WTC11 (cell line): ENCODE measurements around the gene WDR48. TPM values are rescaled to one million over a fixed set of nuclear protein-coding genes. Genes with fewer than 3 reads are reported as not detected.

ENCODE experiments used
- ATAC-seq: fragments of 200-7000 bp; cut with Tn5 transposase; 2 replicates; pipeline ENCODE4 v1.10.0; 2021; ENCODE audit warnings: mild to moderate bottlenecking, moderate library complexity
- CTCF ChIA-PET: fragments of 300-600 bp; sonication (Branson Sonifier 250); formaldehyde crosslinking; loops from one replicate; lab custom pipeline; 2021; ENCODE audit warnings: antibody characterized with exemption; lab: Charles Lee
- POLR2A ChIA-PET: fragments of 350-600 bp; sonication (Branson Sonifier 250); formaldehyde crosslinking; loops from one replicate; lab custom pipeline; 2021; ENCODE audit warnings: antibody characterized with exemption; lab: Charles Lee
- DNase-seq: peaks from one replicate; pipeline ENCODE4 v3.0.0; 2021; ENCODE audit warnings: low spot score
- H3K27ac Mint-ChIP-seq: 2 replicates; pipeline ENCODE4 v1.8.0; 2021; ENCODE audit warnings: mixed read lengths
- H3K27me3 Mint-ChIP-seq: 2 replicates; pipeline ENCODE4 v1.8.0; 2021; ENCODE audit warnings: low read depth, mild to moderate bottlenecking, moderate library complexity, mixed read lengths
- H3K36me3 Mint-ChIP-seq: 2 replicates; pipeline ENCODE4 v1.8.0; 2021; ENCODE audit warnings: mixed read lengths
- H3K4me1 Mint-ChIP-seq: 2 replicates; pipeline ENCODE4 v1.8.0; 2022; ENCODE audit warnings: mixed read lengths
- H3K4me3 Mint-ChIP-seq: 2 replicates; pipeline ENCODE4 v1.8.0; 2021; ENCODE audit warnings: mild to moderate bottlenecking, moderate library complexity, mixed read lengths
- H3K9me3 Mint-ChIP-seq: 2 replicates; pipeline ENCODE4 v1.8.0; 2021; ENCODE audit warnings: mixed read lengths
- ATF1 ChIP-seq: sonication (generic); formaldehyde crosslinking; IDR thresholded peaks from 2 replicates; pipeline ENCODE4 v1.8.1; 2023; ENCODE audit warnings: mild to moderate bottlenecking, moderate library complexity, missing genetic modification reagents
- CREM ChIP-seq: sonication (generic); formaldehyde crosslinking; IDR thresholded peaks from 2 replicates; pipeline ENCODE4 v1.8.1; 2022; ENCODE audit warnings: mild to moderate bottlenecking, missing genetic modification reagents, moderate library complexity
- ESRRA ChIP-seq: sonication (generic); formaldehyde crosslinking; IDR thresholded peaks from 2 replicates; pipeline ENCODE4 v1.8.1; 2022; ENCODE audit warnings: mild to moderate bottlenecking, missing genetic modification reagents, borderline replicate concordance
- GABPB1 ChIP-seq: sonication (generic); formaldehyde crosslinking; IDR thresholded peaks from 2 replicates; pipeline ENCODE4 v1.8.1; 2023; ENCODE audit warnings: mild to moderate bottlenecking, missing genetic modification reagents
- HMGA2 ChIP-seq: fragments of 250-450 bp; sonication (Bioruptor Pico); IDR thresholded peaks from 2 replicates; pipeline ENCODE4 v1.4.0; 2021; ENCODE audit warnings: mild to moderate bottlenecking, moderate library complexity
- PRRX2 ChIP-seq: fragments of 250-450 bp; sonication (Bioruptor Pico); IDR thresholded peaks from 2 replicates; pipeline ENCODE4 v1.8.0; 2021; ENCODE audit warnings: mild to moderate bottlenecking
- TP53 ChIP-seq: sonication (generic); formaldehyde crosslinking; IDR thresholded peaks from 2 replicates; pipeline ENCODE4 v1.8.1; 2023; ENCODE audit warnings: mild to moderate bottlenecking, missing genetic modification reagents
- ZNF121 ChIP-seq: sonication (generic); formaldehyde crosslinking; IDR thresholded peaks from 2 replicates; pipeline ENCODE4 v1.8.0; 2023; ENCODE audit warnings: missing genetic modification reagents
- ZNF317 ChIP-seq: sonication (generic); formaldehyde crosslinking; IDR thresholded peaks from 2 replicates; pipeline ENCODE4 v1.8.1; 2023; ENCODE audit warnings: low read depth, mild to moderate bottlenecking, moderate library complexity, missing genetic modification reagents, borderline replicate concordance
- ZNF671 ChIP-seq: fragments of 250-450 bp; sonication (Bioruptor Pico); IDR thresholded peaks from 2 replicates; pipeline ENCODE4 v1.8.0; 2021; ENCODE audit warnings: mild to moderate bottlenecking
- total RNA-seq: library from RNA; stranded (reverse); gene quantifications from 3 replicates; pipeline ENCODE4 v1.2.3, GENCODE V29; 2021
- TF ChIP-seq, protein P1 (sequence below): fragments of 250-450 bp; sonication (Bioruptor Pico); IDR thresholded peaks from 2 replicates; pipeline ENCODE4 v1.9.0; 2021; ENCODE audit warnings: moderate library complexity, mild to moderate bottlenecking, inconsistent platforms, borderline replicate concordance
- TF ChIP-seq, protein P2 (sequence below): sonication (generic); formaldehyde crosslinking; IDR thresholded peaks from 2 replicates; pipeline ENCODE4 v1.8.1; 2022; ENCODE audit warnings: mild to moderate bottlenecking, moderate library complexity, missing genetic modification reagents
- TF ChIP-seq, protein P3 (sequence below): sonication (generic); formaldehyde crosslinking; conservative IDR thresholded peaks from 2 replicates; pipeline ENCODE4 v1.8.1; 2022; ENCODE audit warnings: mild to moderate bottlenecking, missing genetic modification reagents
- TF ChIP-seq, protein P4 (sequence below): fragments of 250-450 bp; sonication (Bioruptor Pico); conservative IDR thresholded peaks from 2 replicates; pipeline ENCODE4 v1.9.0; 2021; ENCODE audit warnings: mild to moderate bottlenecking
- TF ChIP-seq, protein P5 (sequence below): sonication (generic); formaldehyde crosslinking; IDR thresholded peaks from 2 replicates; pipeline ENCODE4 v1.8.1; 2022; ENCODE audit warnings: missing genetic modification reagents, borderline replicate concordance
- TF ChIP-seq, protein P6 (sequence below): sonication (generic); formaldehyde crosslinking; IDR thresholded peaks from 2 replicates; pipeline ENCODE4 v1.8.1; 2023; ENCODE audit warnings: mild to moderate bottlenecking, missing genetic modification reagents, moderate library complexity
- TF ChIP-seq, protein P7 (sequence below): sonication (generic); formaldehyde crosslinking; IDR thresholded peaks from 2 replicates; pipeline ENCODE4 v1.8.0; 2023; ENCODE audit warnings: missing genetic modification reagents
- TF ChIP-seq, protein P8 (sequence below): sonication (generic); formaldehyde crosslinking; IDR thresholded peaks from 2 replicates; pipeline ENCODE4 v1.8.1; 2023; ENCODE audit warnings: mild to moderate bottlenecking, missing genetic modification reagents, moderate library complexity
- TF ChIP-seq, protein P9 (sequence below): fragments of 250-450 bp; sonication (Bioruptor Pico); IDR thresholded peaks from 2 replicates; pipeline ENCODE4 v1.9.0; 2021; ENCODE audit warnings: mild to moderate bottlenecking

Gene WDR48
- total RNA-seq, 1 experiment from 2014 or later: 40.9 TPM

DNA sequence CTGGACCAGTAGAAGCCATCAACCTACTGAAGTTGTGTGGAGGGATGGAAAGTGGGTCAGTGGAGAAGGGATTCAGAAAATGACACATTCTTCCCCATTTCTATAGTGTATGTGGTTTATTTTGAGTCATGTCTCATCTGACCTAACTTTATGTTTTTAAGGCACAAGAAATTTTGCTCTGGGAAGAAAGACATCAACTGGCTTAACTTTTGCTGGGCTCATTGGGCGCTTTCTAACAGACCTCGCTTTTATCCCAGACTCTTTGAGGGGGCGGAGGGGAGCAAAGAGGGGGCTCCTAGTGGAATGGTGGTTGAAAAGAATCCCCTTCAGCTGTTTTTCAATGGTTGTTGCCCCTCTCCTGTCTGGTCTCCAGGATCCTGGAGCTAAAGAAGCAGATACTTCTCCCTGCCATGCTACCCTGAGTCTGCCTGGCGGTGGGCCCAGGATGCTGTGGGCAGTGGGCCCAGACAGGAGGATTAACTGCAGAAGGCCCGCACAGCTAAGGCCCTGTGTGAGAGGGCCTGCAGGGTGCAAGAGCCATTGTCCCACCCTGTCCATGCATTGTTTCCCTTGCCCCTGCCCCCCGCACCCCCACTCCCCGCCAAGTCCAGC lies 87.1 kb downstream of the WDR48 start:
- H3K4me3 Mint-ChIP-seq: no peak overlapping the region
- TF ChIP-seq, protein P1, sequence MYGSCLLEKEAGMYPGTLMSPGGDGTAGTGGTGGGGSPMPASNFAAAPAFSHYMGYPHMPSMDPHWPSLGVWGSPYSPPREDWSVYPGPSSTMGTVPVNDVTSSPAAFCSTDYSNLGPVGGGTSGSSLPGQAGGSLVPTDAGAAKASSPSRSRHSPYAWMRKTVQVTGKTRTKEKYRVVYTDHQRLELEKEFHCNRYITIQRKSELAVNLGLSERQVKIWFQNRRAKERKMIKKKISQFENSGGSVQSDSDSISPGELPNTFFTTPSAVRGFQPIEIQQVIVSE (CRISPR knock-in tag): no peak
- TF ChIP-seq PRRX2 (CRISPR knock-in tag): no peak
- no peak for TF ChIP-seq HMGA2 (CRISPR knock-in tag)
- TF ChIP-seq ZNF671 (CRISPR knock-in tag): no peak
- TF ChIP-seq, protein P2, sequence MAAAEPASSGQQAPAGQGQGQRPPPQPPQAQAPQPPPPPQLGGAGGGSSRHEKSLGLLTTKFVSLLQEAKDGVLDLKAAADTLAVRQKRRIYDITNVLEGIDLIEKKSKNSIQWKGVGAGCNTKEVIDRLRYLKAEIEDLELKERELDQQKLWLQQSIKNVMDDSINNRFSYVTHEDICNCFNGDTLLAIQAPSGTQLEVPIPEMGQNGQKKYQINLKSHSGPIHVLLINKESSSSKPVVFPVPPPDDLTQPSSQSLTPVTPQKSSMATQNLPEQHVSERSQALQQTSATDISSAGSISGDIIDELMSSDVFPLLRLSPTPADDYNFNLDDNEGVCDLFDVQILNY (CRISPR knock-in tag): no peak
- TF ChIP-seq ZNF317: no peak
- TF ChIP-seq CREM (CRISPR knock-in tag): no peak
- no peak for TF ChIP-seq TP53
- TF ChIP-seq, protein P3, sequence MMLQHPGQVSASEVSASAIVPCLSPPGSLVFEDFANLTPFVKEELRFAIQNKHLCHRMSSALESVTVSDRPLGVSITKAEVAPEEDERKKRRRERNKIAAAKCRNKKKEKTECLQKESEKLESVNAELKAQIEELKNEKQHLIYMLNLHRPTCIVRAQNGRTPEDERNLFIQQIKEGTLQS (CRISPR knock-in tag): no peak
- TF ChIP-seq, protein P4, sequence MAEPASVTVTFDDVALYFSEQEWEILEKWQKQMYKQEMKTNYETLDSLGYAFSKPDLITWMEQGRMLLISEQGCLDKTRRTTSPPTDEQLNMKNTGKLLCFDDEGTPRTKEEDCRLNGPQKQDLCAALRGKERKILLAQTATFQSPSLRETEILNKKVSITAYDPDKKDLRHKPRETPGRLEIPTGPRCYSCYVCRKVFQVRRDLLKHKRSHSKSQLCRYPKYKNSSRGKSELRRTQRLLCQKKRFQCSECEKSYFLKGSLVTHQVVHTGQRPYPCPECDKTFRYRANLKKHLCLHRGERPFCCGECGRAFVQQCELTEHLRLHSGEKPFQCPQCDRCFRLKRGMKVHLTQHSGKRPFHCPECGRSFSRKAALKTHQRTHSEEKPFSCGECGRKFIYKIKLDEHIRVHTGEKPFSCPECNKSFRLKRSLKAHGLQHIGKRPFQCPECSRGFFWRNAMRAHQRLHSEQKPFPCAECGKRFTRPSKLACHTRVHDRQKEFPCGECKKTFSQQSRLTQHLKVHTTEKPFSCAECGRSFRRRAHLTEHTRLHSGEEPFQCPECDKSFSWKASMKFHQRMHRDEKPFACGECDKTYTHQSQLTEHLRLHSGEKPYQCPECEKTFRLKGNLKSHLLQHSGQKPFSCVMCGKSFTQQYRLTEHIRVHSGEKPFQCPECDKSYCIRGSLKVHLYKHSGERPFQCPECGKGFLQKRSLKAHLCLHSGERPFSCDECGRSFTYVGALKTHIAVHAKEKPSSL (CRISPR knock-in tag): no peak
- no peak for TF ChIP-seq ZNF121
- TF ChIP-seq, protein P5, sequence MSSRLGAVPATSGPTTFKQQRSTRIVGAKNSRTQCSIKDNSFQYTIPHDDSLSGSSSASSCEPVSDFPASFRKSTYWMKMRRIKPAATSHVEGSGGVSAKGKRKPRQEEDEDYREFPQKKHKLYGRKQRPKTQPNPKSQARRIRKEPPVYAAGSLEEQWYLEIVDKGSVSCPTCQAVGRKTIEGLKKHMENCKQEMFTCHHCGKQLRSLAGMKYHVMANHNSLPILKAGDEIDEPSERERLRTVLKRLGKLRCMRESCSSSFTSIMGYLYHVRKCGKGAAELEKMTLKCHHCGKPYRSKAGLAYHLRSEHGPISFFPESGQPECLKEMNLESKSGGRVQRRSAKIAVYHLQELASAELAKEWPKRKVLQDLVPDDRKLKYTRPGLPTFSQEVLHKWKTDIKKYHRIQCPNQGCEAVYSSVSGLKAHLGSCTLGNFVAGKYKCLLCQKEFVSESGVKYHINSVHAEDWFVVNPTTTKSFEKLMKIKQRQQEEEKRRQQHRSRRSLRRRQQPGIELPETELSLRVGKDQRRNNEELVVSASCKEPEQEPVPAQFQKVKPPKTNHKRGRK (CRISPR knock-in tag): no peak
- TF ChIP-seq, protein P6, sequence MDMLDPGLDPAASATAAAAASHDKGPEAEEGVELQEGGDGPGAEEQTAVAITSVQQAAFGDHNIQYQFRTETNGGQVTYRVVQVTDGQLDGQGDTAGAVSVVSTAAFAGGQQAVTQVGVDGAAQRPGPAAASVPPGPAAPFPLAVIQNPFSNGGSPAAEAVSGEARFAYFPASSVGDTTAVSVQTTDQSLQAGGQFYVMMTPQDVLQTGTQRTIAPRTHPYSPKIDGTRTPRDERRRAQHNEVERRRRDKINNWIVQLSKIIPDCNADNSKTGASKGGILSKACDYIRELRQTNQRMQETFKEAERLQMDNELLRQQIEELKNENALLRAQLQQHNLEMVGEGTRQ (CRISPR knock-in tag): no peak
- TF ChIP-seq, protein P7, sequence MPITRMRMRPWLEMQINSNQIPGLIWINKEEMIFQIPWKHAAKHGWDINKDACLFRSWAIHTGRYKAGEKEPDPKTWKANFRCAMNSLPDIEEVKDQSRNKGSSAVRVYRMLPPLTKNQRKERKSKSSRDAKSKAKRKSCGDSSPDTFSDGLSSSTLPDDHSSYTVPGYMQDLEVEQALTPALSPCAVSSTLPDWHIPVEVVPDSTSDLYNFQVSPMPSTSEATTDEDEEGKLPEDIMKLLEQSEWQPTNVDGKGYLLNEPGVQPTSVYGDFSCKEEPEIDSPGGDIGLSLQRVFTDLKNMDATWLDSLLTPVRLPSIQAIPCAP (CRISPR knock-in tag): no peak
- no peak for TF ChIP-seq ESRRA (CRISPR knock-in tag)
- TF ChIP-seq, protein P8, sequence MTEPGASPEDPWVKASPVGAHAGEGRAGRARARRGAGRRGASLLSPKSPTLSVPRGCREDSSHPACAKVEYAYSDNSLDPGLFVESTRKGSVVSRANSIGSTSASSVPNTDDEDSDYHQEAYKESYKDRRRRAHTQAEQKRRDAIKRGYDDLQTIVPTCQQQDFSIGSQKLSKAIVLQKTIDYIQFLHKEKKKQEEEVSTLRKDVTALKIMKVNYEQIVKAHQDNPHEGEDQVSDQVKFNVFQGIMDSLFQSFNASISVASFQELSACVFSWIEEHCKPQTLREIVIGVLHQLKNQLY (CRISPR knock-in tag): no peak
- TF ChIP-seq ATF1 (CRISPR knock-in tag): no peak

DNA sequence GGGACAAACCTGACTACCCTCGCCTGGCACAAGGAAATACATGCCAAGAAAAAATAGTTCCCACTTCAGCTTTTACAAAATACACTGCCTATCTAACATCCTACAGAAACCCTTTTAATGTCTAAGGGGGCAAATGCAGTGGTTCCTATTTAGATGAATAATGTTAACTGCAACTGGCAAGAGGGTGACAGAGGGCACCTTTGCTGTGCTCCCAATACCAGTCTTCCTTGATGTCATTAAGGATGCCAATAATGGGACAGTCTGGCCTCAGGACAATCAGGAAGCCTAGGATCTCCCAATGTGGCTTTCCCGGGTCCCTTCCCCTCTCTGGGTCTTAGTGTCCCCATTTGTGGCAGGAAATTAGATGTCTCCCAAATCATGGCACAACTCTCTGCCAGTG lies 87.6 kb downstream of the WDR48 start:
- peaks cover 20% of the 10 kb centered on the region for H3K36me3 Mint-ChIP-seq
- ChIA-PET CTCF (interaction anchor here (0.9 kb wide), 1 partner anchor 149 kb away, joined by 5 read pairs; no protein-coding TSS in a partner anchor), POLR2A (no interaction called here)
- no peak overlapping the region for H3K27ac Mint-ChIP-seq
- no peak for DNase-seq
- peaks cover 5% of the 10 kb centered on the region for H3K4me1 Mint-ChIP-seq
- no peak overlapping the region for H3K4me3 Mint-ChIP-seq
- no peaks in the 10 kb centered on the region for H3K9me3 Mint-ChIP-seq
- ATAC-seq: no peak
- no peaks in the 10 kb centered on the region for H3K27me3 Mint-ChIP-seq
- TF ChIP-seq GABPB1 (CRISPR knock-in tag) (no peak), ZNF317 (no peak), TP53 (no peak)
- TF ChIP-seq, protein P4 (CRISPR knock-in tag): no peak
- TF ChIP-seq, protein P9, sequence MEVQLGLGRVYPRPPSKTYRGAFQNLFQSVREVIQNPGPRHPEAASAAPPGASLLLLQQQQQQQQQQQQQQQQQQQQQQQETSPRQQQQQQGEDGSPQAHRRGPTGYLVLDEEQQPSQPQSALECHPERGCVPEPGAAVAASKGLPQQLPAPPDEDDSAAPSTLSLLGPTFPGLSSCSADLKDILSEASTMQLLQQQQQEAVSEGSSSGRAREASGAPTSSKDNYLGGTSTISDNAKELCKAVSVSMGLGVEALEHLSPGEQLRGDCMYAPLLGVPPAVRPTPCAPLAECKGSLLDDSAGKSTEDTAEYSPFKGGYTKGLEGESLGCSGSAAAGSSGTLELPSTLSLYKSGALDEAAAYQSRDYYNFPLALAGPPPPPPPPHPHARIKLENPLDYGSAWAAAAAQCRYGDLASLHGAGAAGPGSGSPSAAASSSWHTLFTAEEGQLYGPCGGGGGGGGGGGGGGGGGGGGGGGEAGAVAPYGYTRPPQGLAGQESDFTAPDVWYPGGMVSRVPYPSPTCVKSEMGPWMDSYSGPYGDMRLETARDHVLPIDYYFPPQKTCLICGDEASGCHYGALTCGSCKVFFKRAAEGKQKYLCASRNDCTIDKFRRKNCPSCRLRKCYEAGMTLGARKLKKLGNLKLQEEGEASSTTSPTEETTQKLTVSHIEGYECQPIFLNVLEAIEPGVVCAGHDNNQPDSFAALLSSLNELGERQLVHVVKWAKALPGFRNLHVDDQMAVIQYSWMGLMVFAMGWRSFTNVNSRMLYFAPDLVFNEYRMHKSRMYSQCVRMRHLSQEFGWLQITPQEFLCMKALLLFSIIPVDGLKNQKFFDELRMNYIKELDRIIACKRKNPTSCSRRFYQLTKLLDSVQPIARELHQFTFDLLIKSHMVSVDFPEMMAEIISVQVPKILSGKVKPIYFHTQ (CRISPR knock-in tag): no peak
- TF ChIP-seq, protein P6 (CRISPR knock-in tag): no peak

More for the DNA sequence above, 87.1 kb downstream of the WDR48 start:
- Mint-ChIP-seq H3K27ac (no peak overlapping the region), H3K9me3 (no peaks in the 10 kb centered on the region), H3K36me3 (peaks cover 15% of the 10 kb centered on the region), H3K27me3 (no peaks in the 10 kb centered on the region), H3K4me1 (peaks cover 5% of the 10 kb centered on the region)
- ChIA-PET POLR2A (no interaction called here), CTCF (interaction anchor here (0.9 kb wide), 1 partner anchor 149 kb away, joined by 5 read pairs; no protein-coding TSS in a partner anchor)
- ATAC-seq (no peak), DNase-seq (no peak)
